GM21723 (cell line): ENCODE data around the gene FBXL20.
"Not testable (repeated sequence)": the region's sequence is repeated elsewhere in the genome, so short reads cannot be mapped to it uniquely, and the experiment has no call there.

Experiments used
- ATAC-seq: cut with Tn5 transposase; IDR thresholded peaks from one replicate; pipeline ENCODE4 v1.9.1; 2021; ENCODE audit warnings: mild to moderate bottlenecking, moderate library complexity; ENCODE audit not compliant: unreplicated experiment

The FBXL20 gene

DNA sequence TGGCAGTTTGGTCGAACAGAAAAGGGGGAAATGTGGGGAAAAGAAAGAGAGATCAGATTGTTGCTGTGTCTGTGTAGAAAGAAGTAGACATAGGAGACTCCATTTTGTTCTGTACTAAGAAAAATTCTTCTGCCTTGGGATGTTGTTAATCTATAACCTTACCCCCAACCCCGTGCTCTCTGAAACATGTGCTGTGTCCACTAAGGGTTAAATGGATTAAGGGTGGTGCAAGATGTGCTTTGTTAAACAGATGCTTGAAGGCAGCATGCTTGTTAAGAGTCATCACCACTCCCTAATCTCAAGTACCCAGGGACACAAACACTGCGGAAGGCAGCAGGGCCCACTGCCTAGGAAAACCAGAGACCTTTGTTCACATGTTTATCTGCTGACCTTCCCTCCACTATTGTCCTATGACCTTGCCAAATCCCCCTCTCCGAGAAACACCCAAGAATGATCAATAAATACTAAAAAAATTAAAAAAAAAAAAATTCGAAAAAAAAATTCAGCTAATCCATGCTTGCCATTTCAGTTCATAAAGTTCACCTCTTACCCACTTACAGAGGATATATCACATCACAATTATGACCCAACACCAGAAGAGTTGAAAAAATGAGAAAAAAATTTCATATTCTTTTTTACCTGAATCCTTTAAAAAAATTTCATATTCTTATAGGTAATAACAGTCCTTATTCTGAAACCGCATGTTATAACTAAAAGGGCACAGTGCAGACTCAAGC, 67.2 kb downstream of the FBXL20 start:
- ATAC-seq = not testable (repeated sequence)

DNA sequence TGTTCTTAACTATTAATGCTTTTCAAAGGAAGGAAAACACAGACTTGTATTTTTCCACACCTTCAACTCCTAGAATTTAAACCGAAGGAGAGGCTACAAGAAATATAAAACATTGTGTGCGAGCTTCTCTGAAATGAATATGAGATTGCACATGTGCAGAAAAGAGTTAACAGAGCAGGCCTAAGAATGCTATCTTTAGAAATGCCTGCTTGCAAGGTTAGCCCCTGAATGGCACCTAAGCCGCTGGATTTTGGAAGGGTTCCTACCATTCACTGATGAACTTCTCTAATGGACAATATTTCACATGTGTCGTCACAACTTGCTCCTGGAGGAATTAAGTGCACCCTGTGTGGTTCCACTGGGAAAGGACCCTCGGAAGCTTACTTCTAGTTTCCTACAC, 69.3 kb downstream of the FBXL20 start:
- ATAC-seq = no peak

DNA sequence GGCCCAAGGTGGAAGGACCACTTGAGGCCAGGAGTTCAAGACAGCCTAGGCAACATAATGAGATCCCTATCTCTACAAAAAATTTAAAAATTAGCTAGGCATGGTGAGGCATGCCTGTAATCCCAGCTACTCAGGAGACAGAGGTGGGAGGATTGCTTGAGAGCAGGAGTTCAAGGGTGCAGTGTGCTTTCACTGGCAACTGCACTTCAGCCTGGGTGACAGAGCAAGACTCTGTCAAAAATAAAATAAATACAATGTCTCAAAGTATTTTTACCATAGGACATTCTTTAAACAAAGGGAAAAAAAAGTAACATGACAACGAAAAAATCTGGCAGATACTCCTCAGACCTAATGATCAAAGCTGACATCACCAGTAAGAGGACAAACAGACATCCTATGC, 72.6 kb downstream of the FBXL20 start:
- no peak for ATAC-seq

DNA sequence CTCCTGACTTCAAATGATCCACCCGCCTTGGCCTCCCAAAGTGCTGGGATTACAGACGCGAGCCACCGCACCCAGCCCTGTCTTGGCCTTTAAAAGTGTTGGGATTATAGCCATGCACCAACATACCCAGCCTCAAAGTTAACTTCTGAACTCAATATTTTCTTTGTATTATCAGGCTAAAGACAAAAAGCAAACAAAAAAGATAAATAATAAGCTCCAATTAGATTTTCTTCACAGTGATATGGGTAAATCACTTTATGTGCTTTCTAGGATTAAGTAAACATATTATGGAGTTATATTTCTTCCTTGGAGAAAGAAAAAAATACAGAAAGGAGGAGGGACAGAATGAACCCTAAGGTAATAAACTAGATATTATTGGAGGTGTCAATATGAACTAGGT, 74.3 kb downstream of the FBXL20 start:
- no peak for ATAC-seq

DNA sequence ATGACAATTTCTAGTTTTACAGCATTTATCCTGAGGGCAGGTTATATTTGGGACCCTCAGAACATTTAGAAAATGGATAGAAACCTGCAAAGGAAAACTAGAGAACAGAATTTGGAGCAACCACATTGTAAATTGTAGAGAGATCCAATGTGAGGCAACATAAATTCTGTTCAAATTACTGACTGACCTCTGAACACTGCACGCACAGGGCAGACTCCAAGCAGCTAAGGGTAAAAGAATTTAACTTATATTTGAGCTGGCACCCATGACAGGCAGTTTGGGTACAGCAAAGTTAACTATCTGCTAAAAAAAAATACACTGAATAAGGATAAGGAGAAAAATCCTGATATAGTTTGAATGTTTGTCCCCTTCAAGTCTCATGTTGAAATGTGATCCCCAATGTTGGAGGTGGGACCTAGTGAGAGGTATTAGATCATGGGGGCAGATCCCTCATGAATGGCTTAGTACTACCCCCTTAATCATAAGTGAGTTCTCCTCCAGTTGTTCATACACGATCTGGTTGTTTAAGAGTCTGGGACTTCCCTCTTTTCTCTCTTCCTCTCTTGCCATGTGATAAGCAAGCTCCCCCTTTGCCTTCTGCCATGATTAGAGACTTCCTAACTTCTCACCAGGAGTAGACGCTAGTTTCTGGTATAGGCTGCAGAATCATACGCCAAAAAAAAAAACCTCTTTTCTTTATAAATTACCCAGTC, 75.7 kb downstream of the FBXL20 start:
- no peak for ATAC-seq

DNA sequence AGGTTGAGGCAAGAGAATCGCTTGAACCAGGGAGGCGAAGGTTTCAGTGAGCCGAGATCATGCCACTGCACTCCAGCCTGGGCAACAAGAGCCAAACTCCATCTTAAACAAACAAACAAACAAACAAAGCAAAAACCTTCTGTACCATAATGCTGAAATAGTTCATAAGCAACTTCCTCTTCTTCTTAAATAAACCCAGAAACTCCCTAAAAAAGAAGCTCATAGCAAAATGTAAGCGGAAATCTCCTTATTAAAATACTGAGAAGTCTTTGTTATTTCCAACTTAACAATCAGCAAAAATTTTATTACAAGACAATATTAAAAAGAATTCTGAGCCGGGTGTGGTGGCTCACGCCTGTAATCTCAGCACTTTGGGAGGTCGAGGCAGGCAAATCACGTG, 82.8 kb downstream of the FBXL20 start:
- ATAC-seq = no peak

DNA sequence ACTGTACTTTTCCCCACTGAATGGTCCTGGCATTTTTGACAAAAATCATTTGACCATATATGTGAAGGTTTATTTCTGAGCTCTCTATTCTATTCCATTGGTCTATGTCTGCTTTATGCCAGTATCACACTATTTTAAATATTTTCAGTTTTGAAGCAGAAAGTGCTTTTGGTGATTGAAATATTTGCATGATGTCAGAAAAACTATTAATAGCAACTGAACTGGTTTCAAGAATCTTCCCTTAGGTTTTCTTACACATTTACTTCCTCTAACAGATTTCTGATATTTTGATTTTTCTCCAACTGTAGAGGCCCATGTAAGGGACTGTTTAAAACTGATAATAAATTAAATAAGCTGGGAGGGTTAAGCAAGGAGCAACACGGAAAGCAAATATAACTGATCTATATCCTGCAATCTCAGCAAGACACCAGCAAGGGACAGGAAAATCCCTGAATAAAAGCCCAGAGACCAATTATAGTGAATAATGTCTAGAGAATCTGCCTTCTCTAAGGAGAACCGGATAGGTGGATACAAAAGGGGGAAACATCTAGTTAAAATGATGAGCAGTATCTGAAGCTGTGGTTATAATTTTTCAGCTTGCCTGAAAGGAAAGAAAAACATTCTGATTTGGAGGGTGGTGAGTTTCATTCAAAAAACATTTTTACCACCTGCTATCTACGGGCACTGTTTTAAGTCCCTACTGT, 94.8 kb downstream of the FBXL20 start:
- ATAC-seq = no peak

DNA sequence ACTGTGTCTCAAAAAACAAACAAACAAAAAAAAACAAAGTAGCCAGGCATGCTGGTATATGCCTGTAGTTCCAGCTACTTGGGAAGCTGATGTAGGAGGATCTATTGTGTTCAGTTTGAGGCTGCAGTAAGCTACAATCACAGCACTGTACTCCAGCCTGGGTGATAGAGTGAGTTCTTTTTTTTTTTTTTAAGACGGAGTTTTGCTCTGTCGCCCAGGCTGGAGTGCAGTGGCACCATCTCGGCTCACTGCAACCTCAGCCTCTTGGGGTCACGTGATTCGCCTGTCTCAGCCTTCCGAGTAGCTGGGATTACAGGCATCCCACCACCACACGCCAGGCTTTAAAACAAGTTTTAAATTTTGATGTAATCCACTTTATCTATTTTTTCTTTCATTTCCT, 95.4 kb downstream of the FBXL20 start:
- no peak for ATAC-seq

DNA sequence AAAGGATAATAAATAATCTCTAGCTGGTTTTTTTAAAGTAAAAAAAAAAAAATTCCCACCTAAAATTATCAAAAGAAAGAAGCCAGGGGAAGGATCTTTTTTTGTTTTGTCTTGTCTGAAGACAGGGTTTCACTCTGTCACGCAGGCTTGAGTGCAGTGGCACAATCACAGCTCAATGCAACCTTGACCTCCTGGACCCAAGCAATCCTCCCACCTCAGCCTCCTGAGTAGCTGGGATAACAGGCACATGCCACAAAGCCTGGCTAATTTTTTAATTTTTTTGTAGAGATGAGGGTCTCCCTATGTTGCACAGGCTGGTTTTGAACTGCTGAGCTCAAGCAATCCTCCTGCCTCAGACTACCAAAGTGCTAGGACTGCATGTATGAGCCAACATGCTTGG, 97.2 kb downstream of the FBXL20 start:
- ATAC-seq = no peak

DNA sequence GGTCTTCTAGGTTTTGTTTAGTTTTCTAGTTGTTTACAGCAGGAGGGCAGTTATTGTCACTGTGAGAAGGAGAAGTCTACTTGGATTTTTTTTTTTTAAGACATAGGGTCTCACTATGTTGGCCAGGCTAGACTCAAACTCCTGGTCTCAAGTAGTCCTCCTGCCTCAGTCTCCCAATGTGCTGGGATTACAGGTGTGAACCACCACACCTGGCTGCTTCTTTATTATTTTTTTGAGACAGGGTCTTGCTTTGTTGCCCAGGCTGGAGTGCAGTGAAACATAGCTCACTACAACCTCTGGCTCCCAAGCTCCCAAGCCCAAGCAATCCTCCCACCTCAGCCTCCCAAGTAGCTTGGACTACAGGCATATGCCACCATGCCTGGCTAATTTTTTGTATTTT, 107.4 kb downstream of the FBXL20 start:
- no peak for ATAC-seq

DNA sequence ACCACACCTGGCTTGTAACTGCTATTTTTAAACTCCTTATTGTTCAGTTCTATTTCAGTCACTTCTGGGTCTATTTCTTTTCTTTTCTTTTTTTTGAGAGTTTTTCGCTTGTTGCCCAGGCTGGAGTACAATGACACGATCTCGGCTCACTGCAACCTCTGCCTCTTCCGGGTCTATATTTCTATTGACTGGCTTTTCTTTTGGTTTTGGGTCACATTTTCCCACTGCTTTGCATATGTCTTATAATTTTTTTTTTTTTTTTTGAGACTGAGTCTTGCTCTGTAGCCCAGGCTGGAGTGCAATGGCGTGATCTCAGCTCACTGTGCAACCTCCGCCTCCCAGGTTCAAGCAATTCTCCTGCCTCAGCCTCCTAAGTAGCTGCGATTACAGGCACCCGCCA, 108.9 kb downstream of the FBXL20 start:
- not testable (repeated sequence) for ATAC-seq

DNA sequence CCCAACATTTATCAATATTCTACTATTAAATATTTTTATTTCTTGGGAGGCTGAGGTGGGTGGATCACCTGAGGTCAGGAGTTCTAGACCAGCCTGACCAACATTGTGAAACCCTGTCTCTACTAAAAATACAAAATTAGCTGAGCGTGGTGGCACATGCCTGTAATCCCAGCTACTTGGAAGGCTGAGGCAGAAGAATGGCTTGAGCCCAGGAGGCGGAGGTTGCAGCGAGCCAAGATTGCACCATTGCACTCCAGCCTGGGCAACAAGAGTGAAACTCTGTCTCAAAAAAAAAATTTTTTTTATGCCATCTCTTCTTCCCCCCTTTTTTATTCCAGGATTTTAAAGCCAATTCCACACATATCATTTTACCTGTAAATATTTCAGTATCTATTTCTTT, 114.9 kb downstream of the FBXL20 start:
- not testable (repeated sequence) for ATAC-seq

DNA sequence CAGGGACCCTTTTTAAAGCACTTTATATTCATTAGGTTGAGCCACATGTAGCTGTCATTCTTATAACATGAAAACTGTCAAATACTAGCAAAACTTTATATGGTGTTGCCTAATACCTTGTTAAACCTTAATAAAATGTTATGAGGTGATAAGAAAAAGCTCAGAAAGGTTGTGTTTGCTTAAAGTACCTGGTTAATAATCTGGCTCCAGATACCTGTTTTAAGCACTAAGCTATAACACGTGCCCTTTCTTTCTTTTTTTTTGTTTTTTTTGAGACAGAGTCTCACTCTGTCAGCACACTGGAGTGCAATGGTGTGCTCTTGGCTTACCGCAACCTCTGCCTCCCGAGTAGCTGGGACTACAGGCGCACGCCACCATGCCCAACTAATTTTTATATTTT, 116.7 kb downstream of the FBXL20 start:
- ATAC-seq = no peak

DNA sequence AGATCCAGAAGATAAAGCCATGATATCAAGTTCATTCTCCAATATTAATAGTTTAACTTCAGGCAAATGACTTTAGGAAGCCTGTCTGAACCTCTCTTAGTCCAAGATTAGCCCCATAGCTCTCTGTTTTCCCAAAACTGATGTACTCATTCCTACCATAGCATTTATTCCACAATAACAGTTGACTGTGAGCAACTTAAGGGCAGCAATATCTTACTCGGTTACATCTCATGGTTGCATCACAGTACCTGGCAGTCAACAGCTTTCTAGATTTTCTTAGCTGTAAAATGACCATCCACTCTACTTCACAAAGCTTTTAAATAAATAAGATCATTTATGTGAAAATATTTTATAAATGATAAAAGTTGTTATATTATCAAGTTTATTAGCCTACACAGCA, 117.5 kb downstream of the FBXL20 start:
- no peak for ATAC-seq

DNA sequence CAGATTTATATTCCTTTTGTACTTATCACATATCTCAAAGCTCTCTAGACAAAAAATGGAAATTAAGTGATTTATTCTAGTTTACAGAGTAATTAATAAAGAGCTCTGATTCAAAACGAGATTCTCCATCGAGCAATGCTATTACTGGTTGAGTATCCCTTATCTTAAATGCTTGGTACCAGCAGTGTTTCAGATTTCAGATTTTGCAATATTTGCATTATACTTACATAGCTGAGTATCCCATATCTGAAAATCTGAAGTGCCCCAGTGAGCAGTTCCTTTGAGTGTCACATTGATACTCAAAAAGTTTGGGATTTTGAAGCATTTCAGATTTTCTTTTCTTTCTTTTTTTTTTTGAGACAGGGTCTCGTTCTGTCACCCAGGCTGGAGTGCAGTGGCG, 118.3 kb downstream of the FBXL20 start:
- no peak for ATAC-seq

DNA sequence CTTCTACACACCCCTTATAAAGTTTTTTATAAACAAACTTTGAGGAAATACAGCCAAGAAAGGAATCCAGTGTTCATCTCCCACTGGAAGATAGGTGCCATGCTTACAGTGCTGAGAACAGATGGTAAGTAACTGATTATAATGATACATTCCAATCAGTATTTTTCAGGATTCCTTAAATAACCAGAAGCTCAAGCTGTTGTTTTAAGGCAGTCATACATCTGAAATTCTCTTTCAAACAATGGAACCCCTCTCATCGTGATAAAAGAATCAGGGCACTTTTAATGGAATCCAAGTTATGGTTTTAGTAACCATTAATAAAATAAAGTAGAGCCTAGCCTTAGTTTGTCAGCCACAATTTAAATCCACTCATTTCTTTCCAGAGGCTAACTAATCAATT, 119.6 kb downstream of the FBXL20 start:
- ATAC-seq = no peak

DNA sequence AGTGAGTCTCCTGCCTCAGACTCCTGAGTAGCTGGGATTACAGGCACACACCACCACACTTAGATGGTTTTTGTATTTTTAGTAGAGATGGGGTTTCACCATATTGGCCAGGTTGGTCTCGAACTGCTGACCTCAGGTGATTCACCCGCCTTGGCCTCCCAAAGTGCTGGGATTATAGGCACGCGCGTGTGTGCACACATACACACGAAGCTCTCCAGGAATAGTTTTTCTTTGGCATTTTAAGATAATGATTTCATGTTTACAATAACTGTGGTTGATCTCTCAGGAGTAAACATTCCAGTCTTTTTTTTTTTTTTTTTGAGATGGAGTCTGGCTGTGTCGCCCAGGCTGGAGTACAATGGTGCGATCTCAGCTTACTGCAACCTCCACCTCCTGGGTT, 123.2 kb downstream of the FBXL20 start:
- ATAC-seq = not testable (repeated sequence)

DNA sequence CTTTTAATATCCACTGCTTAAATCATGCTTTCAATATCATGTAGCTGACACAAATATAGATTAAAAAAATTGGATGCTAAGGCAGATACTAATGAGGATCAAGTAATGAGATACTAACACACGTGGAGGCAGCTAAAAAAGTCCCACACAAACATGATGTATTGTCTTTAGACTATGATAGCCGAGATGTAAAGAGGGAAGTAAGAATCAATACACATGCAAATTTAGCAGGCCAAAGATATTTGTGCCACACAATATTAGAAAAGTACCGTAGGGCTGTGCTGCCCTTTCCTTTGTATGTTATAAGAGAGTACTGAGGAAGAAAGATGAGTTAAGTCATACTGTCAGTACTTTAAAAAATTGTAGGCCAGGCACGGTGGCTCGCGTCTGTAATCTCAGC, 124.3 kb downstream of the FBXL20 start:
- ATAC-seq = no peak

DNA sequence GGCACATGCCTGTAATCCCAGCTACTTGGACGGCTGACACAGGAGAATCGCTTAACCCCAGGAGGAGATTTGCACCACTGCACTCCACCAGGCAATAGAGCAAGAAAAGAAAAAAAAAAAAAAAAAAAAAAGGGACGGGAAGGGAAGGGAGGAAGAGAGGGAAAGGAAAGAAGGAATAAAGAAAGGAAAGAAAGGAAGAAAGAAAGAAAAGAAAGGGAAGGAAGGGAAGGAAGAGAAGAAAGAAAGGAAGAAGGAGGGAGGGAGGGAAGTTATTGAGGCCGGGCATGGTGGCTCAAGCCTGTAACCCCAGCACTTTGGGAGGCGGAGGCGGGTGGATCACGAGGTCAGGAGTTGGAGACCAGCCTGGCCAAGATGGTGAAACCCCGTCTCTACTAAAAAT, 125.3 kb downstream of the FBXL20 start:
- ATAC-seq = no peak

DNA sequence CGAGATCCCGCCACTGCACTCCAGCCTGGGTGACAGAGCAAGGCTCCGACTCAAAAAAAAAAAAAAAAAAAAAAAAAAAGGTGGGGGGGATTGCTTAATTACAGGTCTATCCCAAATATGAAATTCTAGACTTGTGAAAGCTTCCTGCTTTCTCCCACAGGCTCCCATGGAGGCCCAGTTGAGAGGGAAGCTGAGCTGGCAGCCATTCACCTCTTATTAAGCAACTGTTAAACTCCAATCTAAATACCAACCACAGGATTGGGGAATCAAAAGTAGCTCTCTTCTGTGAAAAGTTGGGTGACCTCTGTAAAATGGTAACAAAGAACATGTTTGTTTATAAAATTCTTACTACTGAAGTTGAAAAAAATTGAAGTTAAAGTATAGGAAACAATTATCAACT, 129.9 kb downstream of the FBXL20 start:
- no peak for ATAC-seq

DNA sequence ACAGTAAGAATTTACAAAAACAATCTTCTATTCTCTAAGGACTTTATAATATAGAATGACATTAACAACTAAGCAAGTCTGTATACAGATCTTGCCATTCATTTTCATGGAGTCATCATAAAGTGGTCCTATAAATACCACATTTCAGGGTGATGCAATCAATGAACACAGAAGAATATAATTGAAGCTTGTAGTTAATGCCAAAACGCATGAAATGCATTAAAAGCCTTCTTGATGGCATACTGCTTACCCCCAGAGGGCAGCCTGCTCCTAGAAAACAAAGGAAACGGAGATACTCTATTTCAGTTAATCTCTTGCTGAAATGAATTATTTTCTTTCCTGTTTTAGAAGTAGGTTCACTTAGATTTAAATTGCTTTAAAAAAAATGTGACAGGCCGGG, 130.5 kb downstream of the FBXL20 start:
- ATAC-seq = no peak

DNA sequence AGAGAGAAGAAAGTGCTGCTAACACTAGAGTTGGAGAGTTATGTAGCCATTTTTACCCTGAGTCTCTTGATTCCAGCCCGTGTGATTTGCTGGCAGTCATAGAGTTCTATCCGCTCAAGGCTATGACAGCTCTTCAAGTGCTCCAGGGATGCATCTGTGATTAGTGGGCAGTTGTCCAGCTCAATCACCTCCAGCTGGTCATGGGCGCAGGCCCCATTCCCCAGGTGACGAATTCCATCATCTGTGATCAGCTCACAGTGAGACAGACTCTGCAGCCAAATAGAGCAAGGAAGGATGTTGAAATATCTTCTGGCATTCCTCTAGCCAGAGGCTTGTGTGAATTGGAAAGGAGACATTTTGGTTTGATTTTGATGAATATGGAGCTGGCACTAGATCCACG, 137.3 kb downstream of the FBXL20 start:
- ATAC-seq = no peak
